ENCODE results near the gene PABPC1L. TPM values are rescaled to one million over a fixed set of nuclear protein-coding genes. Genes with fewer than 3 reads are reported as not detected.

Gene PABPC1L
- total and polyA plus RNA-seq, 2 donors (not counting 1 experiment from before 2014, with no cell fraction given), result 105 to 295 TPM

- no peak overlapping the region for H3K4me3 ChIP-seq (ENCODE audit: control extremely low read depth in 1 of 5, extremely low read depth in 1 of 5, insufficient read depth in 1 of 5, low read depth in 2 of 5, low read length in 4 of 5)
- peaks cover 2 to 89% of the 10 kb centered on the region in 2 experiments for H3K36me3 ChIP-seq (replicated peaks in 1 of 2; ENCODE audit: control extremely low read depth in 1 of 2, control insufficient read depth in 1 of 2, extremely low read depth in 1 of 2, insufficient read depth in 2 of 2, low read length in 1 of 2)
- H4K20me1 ChIP-seq (ENCODE audit: control insufficient read depth, insufficient read depth, low read length, poor library complexity, severe bottlenecking), result peaks cover 5% of the 10 kb centered on the region
- H3K79me2 ChIP-seq (ENCODE audit: control insufficient read depth, insufficient read depth, low read length), result peaks cover 6% of the 10 kb centered on the region
- H3K9ac ChIP-seq (ENCODE audit: low read length), result no peak overlapping the region
- Mint-ChIP-seq H3K27me3 (no peaks in the 10 kb centered on the region), H3K4me1 (no peaks in the 10 kb centered on the region), H3K4me3 (no peak overlapping the region), H3K9me3 (ENCODE audit: insufficient read depth) (no peaks in the 10 kb centered on the region), H3K27ac (no peak overlapping the region)
- no peaks in the 10 kb centered on the region for H3K27me3 ChIP-seq (replicated peaks in 1 of 4; ENCODE audit: control extremely low read depth in 1 of 4, control insufficient read depth in 3 of 4, insufficient read depth in 4 of 4, low read length in 3 of 4)
- WGBS (ENCODE audit: insufficient coverage), result no CpG with 5 or more reads among the region's 2 CpGs
- ChIA-PET CTCF (interaction anchor here (0.8 to 1.7 kb wide), 2 partner anchors 11 to 13 kb away, joined by 3 to 5 read pairs; partner anchors contain the start of gene TOMM34), POLR2A (no interaction called here)
- no peak overlapping the region for H3K4me2 ChIP-seq (replicated peaks; ENCODE audit: low read depth, low read length, poor library complexity, severe bottlenecking)
- no peaks in the 10 kb centered on the region for H3K9me3 ChIP-seq (ENCODE audit: control extremely low read depth in 1 of 3, control insufficient read depth in 2 of 3, insufficient read depth in 1 of 3, low read length in 2 of 3)
- H3K27ac ChIP-seq (ENCODE audit: low read length in 2 of 2), result no peak overlapping the region
- no peak overlapping the region for H2AFZ ChIP-seq (ENCODE audit: insufficient read depth, low read depth, low read length, poor library complexity, severe bottlenecking)
- no peaks in the 10 kb centered on the region for H3K4me1 ChIP-seq (ENCODE audit: control insufficient read depth in 2 of 2, insufficient read depth in 2 of 2, low read length in 2 of 2)
- DNase-seq (no peak), ATAC-seq (ENCODE audit: low read depth) (no peak)
- TF ChIP-seq CTCF (IDR thresholded peaks at IDR 0.05) (no peak), EZH2 (IDR thresholded peaks at IDR 0.05; ENCODE audit: borderline replicate concordance, insufficient read depth, low read depth, low read length, poor library complexity, severe bottlenecking) (no peak)
- intact Hi-C loops (cut with micrococcal nuclease), result no loop called here
Observed at GRCh38 chr20:44946271-44946852, 36.5 kb downstream of the PABPC1L start.

- peaks cover 8% of the 10 kb centered on the region for H3K4me1 Mint-ChIP-seq
- DNase-seq (no peak), ATAC-seq (ENCODE audit: low read depth) (no peak)
- H3K36me3 ChIP-seq (replicated peaks in 1 of 2; ENCODE audit: control extremely low read depth in 1 of 2, control insufficient read depth in 1 of 2, extremely low read depth in 1 of 2, insufficient read depth in 2 of 2, low read length in 1 of 2), result peaks cover 4 to 90% of the 10 kb centered on the region in 2 experiments
- H3K4me1 ChIP-seq (ENCODE audit: control insufficient read depth in 2 of 2, insufficient read depth in 2 of 2, low read length in 2 of 2), result peaks cover 5 to 7% of the 10 kb centered on the region in 2 donors
- no peak overlapping the region for H3K4me2 ChIP-seq (replicated peaks; ENCODE audit: low read depth, low read length, poor library complexity, severe bottlenecking)
- H3K9me3 Mint-ChIP-seq (ENCODE audit: insufficient read depth), result no peaks in the 10 kb centered on the region
- no peak for TF ChIP-seq EZH2 (IDR thresholded peaks at IDR 0.05; ENCODE audit: borderline replicate concordance, insufficient read depth, low read depth, low read length, poor library complexity, severe bottlenecking)
- TF ChIP-seq CTCF (IDR thresholded peaks at IDR 0.05), result no peak
- H3K9ac ChIP-seq (ENCODE audit: low read length), result no peak overlapping the region
- H3K27ac Mint-ChIP-seq, result no peak overlapping the region
- no peak overlapping the region for H3K4me3 Mint-ChIP-seq
- H3K79me2 ChIP-seq (ENCODE audit: control insufficient read depth, insufficient read depth, low read length), result peaks cover 13% of the 10 kb centered on the region
- intact Hi-C loops (cut with micrococcal nuclease), result no loop called here
- POLR2A ChIA-PET, result no interaction called here
- no peak overlapping the region for H3K27ac ChIP-seq (ENCODE audit: low read length in 2 of 2)
- H3K27me3 Mint-ChIP-seq, result no peaks in the 10 kb centered on the region
- 97% methylated on average over 5 of the region's 5 CpGs for WGBS (ENCODE audit: insufficient coverage)
- CTCF ChIA-PET, result interaction anchor here (1.4 kb wide), 1 partner anchor 148 kb away, joined by 3 read pairs; no protein-coding TSS in a partner anchor
- H2AFZ ChIP-seq (ENCODE audit: insufficient read depth, low read depth, low read length, poor library complexity, severe bottlenecking), result no peak overlapping the region
- no peaks in the 10 kb centered on the region for H3K27me3 ChIP-seq (replicated peaks in 1 of 4; ENCODE audit: control extremely low read depth in 1 of 4, control insufficient read depth in 3 of 4, insufficient read depth in 4 of 4, low read length in 3 of 4)
- no peaks in the 10 kb centered on the region for H3K9me3 ChIP-seq (ENCODE audit: control extremely low read depth in 1 of 3, control insufficient read depth in 2 of 3, insufficient read depth in 1 of 3, low read length in 2 of 3)
- no peaks in the 10 kb centered on the region for H4K20me1 ChIP-seq (ENCODE audit: control insufficient read depth, insufficient read depth, low read length, poor library complexity, severe bottlenecking)
- no peak overlapping the region for H3K4me3 ChIP-seq (ENCODE audit: control extremely low read depth in 1 of 5, extremely low read depth in 1 of 5, insufficient read depth in 1 of 5, low read depth in 2 of 5, low read length in 4 of 5)
Observed at GRCh38 chr20:44948107-44948506, 38.2 kb downstream of the PABPC1L start.
